Motor neuron (in vitro differentiated cells): ENCODE results near the gene BCKDHB. TPM values are rescaled to one million over a fixed set of nuclear protein-coding genes. Genes with fewer than 3 reads are reported as not detected.

Experiments used
- ATAC-seq, 8 experiments: fragments of 200-7000 bp; cut with Tn5 transposase; replicated peaks in 6 of 8; 2 replicates each; pipeline ENCODE4 v1.8.0; 2021; ENCODE audit warnings: mild to moderate bottlenecking in 8 of 8, moderate library complexity in 8 of 8
- H3K27ac ChIP-seq, 2 donors: fragments of 250-450 bp; sonication (Bioruptor Pico); 2 replicates each; pipeline ENCODE4 v1.9.0; 2021; ENCODE audit warnings: antibody characterized with exemption in 2 of 2, mild to moderate bottlenecking in 2 of 2, moderate library complexity in 1 of 2
- H3K4me1 ChIP-seq, 2 donors: fragments of 250-450 bp; sonication (Bioruptor Pico); replicated peaks in 1 of 2; 2 replicates each; pipeline ENCODE4 v1.6.1; 2021; ENCODE audit warnings: antibody characterized with exemption in 2 of 2, mild to moderate bottlenecking in 2 of 2, moderate library complexity in 1 of 2
- H3K4me3 ChIP-seq, 5 donors: fragments of 250-450 bp; sonication (Bioruptor Pico); 2 replicates each; pipeline ENCODE4 v1.9.0; 2021; ENCODE audit warnings: antibody characterized with exemption in 5 of 5, mild to moderate bottlenecking in 5 of 5, moderate library complexity in 4 of 5
- WGBS, 10 experiments: fragments of 450-650 bp; shearing (Covaris generic); methylation state at CpG; one replicate each; pipeline ENCODE4 v1.0.0; 2022; 5-methylcytosine and 5-hydroxymethylcytosine counted together
- in situ Hi-C, 9 experiments: fragments of 400-800 bp; cut with MboI; loops; one replicate each; pipeline ENCODE4 v1.15.0; 2021; ENCODE audit warnings: low sequenced_read_pairs in 9 of 9, low pct_unique_long_range_greater_than_20kb in 2 of 9; ENCODE audit not compliant: unreplicated experiment in 9 of 9
- total RNA-seq, 8 experiments: library from RNA; unstranded; fragments of 300-600 nt; gene quantifications; 2 replicates each; pipeline versions ENCODE4 v1.2.3 to v1.2.4, GENCODE V29; 2022

The BCKDHB gene
- total RNA-seq, 8 experiments from 2014 or later, result 7.5 to 37.2 (median 10.4) TPM

DNA sequence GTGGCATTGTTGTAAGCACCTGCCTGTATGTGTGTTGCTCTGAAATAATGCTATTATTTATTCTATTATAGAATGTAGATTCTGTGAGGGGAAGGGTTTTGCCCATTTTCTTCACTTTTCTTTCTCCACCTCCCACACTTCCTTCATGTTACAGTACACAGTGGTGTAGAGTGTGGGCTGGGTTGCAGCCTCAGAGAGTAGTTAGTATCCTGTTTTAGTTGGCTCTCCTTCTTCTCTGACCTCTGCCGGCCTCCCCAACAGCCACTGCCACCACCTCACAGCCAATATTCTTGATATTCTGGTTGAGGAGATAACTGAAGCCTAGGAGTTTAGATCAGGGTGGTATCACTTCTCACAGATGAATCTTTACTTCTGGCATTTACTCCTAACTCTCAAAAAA lies 143.4 kb downstream of the BCKDHB start:
- Histone ChIP-seq H3K4me1 (no peaks in the 10 kb centered on the region), H3K27ac (no peak overlapping the region), H3K4me3 (no peak overlapping the region)
- in situ Hi-C loops, result no loop called here
- ATAC-seq, result peak in 1 of 8 experiments; percentile 27
- WGBS, 10 experiments, result 60 to 100% (median 100%) methylated on average over 1 of the region's 1 CpG; no CpG with 5 or more reads in 4 of the 10 experiments

DNA sequence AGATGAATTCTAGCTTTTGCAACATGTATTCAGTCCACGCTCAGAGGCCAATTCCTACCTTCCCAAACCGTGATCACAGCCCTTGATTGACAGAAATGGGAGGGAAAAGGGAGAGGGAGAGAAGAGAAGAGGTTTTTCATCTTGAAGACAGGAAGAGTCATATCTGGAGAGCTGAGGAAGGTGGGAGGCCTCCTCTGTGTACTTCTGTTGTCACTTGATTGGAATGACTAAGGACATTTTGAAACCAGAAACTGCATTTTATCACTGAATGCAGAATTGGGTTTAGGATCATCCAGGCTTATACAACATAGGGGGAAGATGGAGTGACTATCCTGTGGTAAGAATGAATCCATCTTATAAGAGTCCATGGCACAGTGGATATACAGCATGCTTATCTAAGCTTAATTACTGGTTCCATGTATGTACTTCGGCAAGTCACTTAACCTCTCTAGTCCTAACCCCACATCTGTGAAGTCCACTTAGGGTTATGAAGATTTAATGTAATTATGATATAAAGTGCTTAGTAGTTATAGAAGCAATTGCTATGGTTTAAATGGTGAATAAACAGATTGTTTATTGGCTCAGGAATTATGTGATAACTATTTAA lies 144.0 kb downstream of the BCKDHB start:
- Histone ChIP-seq H3K4me3 (no peak overlapping the region), H3K27ac (no peak overlapping the region), H3K4me1 (no peaks in the 10 kb centered on the region)
- peak in 1 of 8 experiments; percentile 36 for ATAC-seq
- 83 to 100% (median 90%) methylated on average over 1 to 3 of the region's 3 CpGs; no CpG with 5 or more reads in 2 of the 10 experiments for WGBS, 10 experiments
- in situ Hi-C loops, result no loop called here

DNA sequence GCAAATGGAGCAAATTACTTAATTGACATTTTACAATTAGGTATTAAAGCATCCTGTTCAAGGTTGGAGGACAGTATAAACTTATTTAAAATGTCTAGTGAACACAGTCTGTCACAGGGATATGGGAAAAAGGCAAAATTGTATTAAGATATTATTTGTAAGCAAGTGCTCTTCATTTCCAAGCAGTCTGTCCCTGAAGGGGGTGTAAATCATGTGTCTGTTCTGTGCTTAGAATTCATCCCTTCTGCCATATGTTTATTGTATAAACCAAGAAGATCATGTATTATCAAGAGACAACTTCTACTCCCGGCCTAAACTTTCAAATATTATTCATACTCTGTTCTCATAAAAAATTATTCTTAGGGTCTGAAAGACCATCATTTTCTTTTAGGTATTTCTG lies 144.8 kb downstream of the BCKDHB start:
- Histone ChIP-seq H3K27ac (no peak overlapping the region), H3K4me1 (no peaks in the 10 kb centered on the region), H3K4me3 (no peak overlapping the region)
- ATAC-seq, result no peak
- in situ Hi-C loops, result no loop called here
- 38 to 100% (median 95%) methylated on average over 1 of the region's 1 CpG; no CpG with 5 or more reads in 3 of the 10 experiments for WGBS, 10 experiments

GRCh38 chr6:80254716-80255115 lies 148.2 kb downstream of the BCKDHB start:
- no peak for ATAC-seq
- in situ Hi-C loops, result no loop called here
- no peaks in the 10 kb centered on the region for H3K4me1 ChIP-seq
- H3K4me3 ChIP-seq, result no peak overlapping the region
- H3K27ac ChIP-seq, result no peak overlapping the region

- H3K4me3 ChIP-seq, result no peak overlapping the region
- no peak overlapping the region for H3K27ac ChIP-seq
- no peaks in the 10 kb centered on the region for H3K4me1 ChIP-seq
- in situ Hi-C loops, result no loop called here
- no peak for ATAC-seq
Measured at GRCh38 chr6:80256691-80257090, 150.2 kb downstream of the BCKDHB start.

GRCh38 chr6:80259118-80259517 lies 152.6 kb downstream of the BCKDHB start:
- Histone ChIP-seq H3K27ac (no peak overlapping the region), H3K4me1 (no peaks in the 10 kb centered on the region), H3K4me3 (no peak overlapping the region)
- in situ Hi-C loops, result no loop called here
- WGBS, 10 experiments, result 92 to 100% (median 97%) methylated on average over 1 to 4 of the region's 4 CpGs; no CpG with 5 or more reads in 1 of the 10 experiments
- no peak for ATAC-seq

DNA sequence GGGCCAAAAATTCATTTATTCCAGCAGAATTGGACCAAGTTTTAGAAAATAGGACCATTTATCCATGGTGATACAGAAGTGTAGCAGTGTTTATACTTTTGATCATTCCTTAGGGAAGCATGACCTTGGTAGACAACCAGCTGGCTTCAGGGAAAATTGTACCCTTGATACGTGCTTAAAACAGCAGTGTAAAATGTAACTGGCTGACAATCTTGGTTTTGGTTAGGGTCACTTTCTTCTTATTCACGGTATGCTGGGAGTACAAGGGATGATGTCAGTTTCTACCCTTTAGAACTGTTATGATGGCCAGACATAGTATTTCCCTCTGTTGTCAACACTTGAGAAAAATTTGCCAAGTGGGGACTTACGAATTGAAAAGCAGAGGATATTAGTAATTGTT lies 157.1 kb downstream of the BCKDHB start:
- ATAC-seq, result no peak
- whole genome bisulfite sequencing, 10 experiments, result 51 to 100% (median 90%) methylated on average over 1 to 3 of the region's 3 CpGs

DNA sequence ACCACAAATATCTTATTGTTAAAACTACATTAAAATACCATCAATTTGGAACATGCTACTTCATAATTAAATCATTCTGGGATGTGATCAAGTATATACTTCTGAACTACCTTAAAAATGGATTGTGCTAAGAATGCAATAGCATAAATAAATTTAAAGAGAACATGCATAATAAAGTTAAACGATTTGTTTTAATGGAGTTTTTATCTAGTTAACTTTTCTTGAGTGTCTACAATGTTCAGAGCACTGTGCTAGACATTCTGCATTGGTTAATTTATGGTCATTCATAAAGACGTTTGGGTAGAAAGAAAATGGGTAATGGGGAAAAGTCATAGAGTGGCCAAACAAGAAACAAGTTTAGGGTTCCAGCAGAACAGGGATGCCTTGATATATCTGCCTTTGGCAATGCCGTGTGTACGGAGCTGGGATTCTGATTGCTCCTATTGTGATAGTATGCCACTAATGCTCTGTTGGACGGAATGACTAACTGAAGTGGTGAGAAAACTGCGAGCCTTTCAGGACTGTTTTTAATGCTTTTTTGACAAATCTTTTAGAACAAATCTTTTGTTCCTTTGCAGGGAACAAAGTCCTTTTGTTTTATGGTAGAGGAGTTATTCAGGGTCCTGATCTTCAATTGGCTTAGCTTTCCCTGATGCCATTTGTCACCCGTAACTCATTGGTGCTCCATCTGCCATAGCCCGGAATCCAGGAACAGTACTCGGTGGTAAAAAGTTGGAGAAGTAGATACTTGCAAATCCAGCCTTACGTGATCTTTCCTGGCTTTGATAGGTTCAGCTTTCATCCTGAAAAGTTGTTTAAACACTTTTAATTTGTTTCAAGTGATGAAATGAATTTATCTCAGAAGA lies 162.6 kb downstream of the BCKDHB start:
- no peak overlapping the region for H3K27ac ChIP-seq
- WGBS, 10 experiments, result 8 to 87% (median 43%) methylated on average over 3 to 10 of the region's 10 CpGs
- no peak overlapping the region for H3K4me3 ChIP-seq
- ATAC-seq, result peak in 6 of 8 experiments; percentile 26 to 82 (median 62)
- no peaks in the 10 kb centered on the region for H3K4me1 ChIP-seq
- in situ Hi-C loops, result no loop called here

More for the DNA sequence above, 157.1 kb downstream of the BCKDHB start:
- Histone ChIP-seq H3K4me3 (no peak overlapping the region), H3K4me1 (no peaks in the 10 kb centered on the region), H3K27ac (no peak overlapping the region)
- in situ Hi-C loops, result no loop called here

- in situ Hi-C loops, result no loop called here
- no peak overlapping the region for H3K4me3 ChIP-seq
- WGBS, 10 experiments, result 61 to 100% (median 92%) methylated on average over 1 to 2 of the region's 2 CpGs
- no peak overlapping the region for H3K27ac ChIP-seq
- ATAC-seq, result no peak
- no peaks in the 10 kb centered on the region for H3K4me1 ChIP-seq
Measured at GRCh38 chr6:80271074-80271473, 164.6 kb downstream of the BCKDHB start.

DNA sequence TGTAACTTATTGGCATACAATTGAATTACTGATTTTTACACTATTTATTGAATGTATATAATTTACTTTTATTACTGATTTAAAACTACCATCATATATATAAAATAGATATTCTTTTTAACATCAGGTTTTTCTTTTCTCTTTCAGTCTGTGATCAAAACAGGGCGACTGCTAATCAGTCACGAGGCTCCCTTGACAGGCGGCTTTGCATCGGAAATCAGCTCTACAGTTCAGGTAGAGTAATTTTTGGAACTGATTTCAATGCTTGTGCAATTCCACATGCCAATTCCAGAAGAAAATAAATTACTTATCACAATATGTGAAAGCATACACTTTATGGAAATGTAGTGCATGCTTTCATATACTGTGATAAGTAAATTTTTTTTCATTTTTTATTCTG lies 166.5 kb downstream of the BCKDHB start:
- Histone ChIP-seq H3K4me1 (no peaks in the 10 kb centered on the region), H3K27ac (no peak overlapping the region), H3K4me3 (no peak overlapping the region)
- ATAC-seq, result no peak
- whole genome bisulfite sequencing, 10 experiments, result 86 to 100% (median 93%) methylated on average over 2 to 4 of the region's 4 CpGs
- in situ Hi-C loops, result no loop called here

DNA sequence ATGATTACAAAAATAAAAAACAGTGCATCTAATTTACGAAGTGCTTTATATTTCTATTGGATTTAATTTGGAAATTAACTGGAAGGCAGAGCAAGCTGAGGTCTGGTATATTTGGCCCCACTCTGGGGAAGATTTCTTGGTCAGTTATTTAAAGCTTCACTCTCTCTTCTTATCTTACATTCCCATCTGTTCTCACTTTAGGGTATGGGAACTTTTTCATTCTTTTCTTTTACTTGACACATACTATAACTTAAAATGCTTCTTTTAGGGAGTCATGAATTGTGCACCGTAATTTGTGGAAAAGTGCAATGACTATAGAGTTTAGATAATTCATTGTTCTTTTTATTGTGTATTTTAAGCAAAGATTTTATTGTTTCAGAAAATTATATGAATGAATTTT lies 170.4 kb downstream of the BCKDHB start:
- no peak overlapping the region for H3K27ac ChIP-seq
- no peak for ATAC-seq
- no peaks in the 10 kb centered on the region for H3K4me1 ChIP-seq
- in situ Hi-C loops, result no loop called here
- H3K4me3 ChIP-seq, result no peak overlapping the region
- WGBS, 10 experiments, result 60 to 100% (median 84%) methylated on average over 1 to 2 of the region's 2 CpGs

DNA sequence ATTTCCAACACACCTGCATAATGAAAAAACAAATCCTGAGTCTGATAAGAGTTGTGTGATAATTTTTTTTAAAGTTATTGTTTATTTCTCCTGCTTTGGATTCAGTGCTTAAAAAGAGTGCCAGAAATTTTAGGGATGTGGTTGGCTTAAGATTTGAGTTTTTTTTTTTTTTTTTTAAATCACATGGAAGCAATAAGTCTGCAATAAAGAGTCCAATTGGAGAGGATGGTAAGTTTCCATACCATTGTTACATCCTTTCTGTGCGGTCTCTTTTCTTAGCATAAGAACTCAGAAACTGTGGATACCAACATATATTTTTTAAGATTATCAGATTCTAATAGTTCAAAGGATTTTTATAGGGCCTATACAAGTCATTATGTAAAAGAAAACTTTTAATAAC lies 171.0 kb downstream of the BCKDHB start:
- no peak overlapping the region for H3K4me3 ChIP-seq
- ATAC-seq, result no peak
- H3K27ac ChIP-seq, result no peak overlapping the region
- WGBS, 10 experiments, result 45 to 100% (median 100%) methylated on average over 1 of the region's 1 CpG; no CpG with 5 or more reads in 2 of the 10 experiments
- in situ Hi-C loops, result no loop called here
- no peaks in the 10 kb centered on the region for H3K4me1 ChIP-seq

- no peak overlapping the region for H3K27ac ChIP-seq
- ATAC-seq, result peak in 2 of 8 experiments; percentile 36 to 81
- 51 to 100% (median 92%) methylated on average over 1 to 2 of the region's 2 CpGs for WGBS, 10 experiments
- in situ Hi-C loops, result no loop called here
- no peaks in the 10 kb centered on the region for H3K4me1 ChIP-seq
- H3K4me3 ChIP-seq, result no peak overlapping the region
Measured at GRCh38 chr6:80280262-80281010, 174.0 kb downstream of the BCKDHB start.
